SIG-M5 treated with dmso at 0.1 percent for 504 hours (cell line): ENCODE data around the gene GIPC1.
"Not testable (repeated sequence)": the region's sequence is repeated elsewhere in the genome, so short reads cannot be mapped to it uniquely, and the experiment has no call there.

ENCODE experiments used
- DNase-seq: peaks from one replicate; lab custom pipeline; 2025; ENCODE audit not compliant: unreplicated experiment; lab: John Stamatoyannopoulos, UW

Gene GIPC1

GRCh38 chr19:14472202-14472938, 23.6 kb downstream of the GIPC1 start:
- DNase-seq, result peak; percentile 17

- DNase-seq, result no peak
Observed at GRCh38 chr19:14471436-14472187, 24.3 kb downstream of the GIPC1 start.

- DNase-seq, result no peak
Observed at GRCh38 chr19:14470031-14470876, 25.7 kb downstream of the GIPC1 start.

DNA sequence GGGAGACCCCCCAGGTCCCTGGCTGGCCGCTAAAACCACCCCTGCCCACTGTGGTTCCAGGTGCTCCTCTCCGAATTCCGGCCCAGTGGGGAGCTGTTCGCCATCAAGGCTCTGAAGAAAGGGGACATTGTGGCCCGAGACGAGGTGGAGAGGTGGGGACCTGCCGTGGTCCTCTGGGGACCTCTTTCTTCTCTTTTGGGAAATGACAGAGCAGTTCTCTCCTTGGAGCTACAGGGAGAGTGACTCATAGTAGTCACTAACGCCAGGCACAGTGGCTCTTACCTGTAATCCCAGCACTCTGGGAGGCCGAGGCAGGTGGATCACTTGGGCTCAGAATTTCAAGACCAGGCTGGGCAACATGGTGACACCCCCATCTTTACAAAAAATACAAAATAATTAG, 28.1 kb downstream of the GIPC1 start:
- DNase-seq, result no peak

DNA sequence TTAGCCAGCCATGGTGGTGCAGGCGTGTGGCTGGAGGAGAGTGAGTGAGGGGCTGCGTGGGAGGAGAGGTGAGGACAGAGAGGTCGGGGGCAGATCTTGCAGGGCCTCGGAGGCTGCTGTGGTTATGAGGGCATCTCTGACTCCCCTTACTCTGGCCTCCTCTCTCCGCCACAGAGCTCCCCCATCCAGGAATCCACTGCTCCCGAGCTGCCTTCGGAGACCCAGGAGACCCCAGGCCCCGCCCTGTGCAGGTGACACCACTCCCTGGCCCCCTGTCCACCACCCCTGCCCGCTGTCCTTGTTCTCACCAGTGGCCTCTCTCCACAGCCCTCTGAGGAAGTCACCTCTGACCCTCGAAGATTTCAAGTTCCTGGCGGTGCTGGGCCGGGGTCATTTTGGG, 28.5 kb downstream of the GIPC1 start:
- no peak for DNase-seq

GRCh38 chr19:14463747-14464146, 32.2 kb downstream of the GIPC1 start:
- no peak for DNase-seq

DNA sequence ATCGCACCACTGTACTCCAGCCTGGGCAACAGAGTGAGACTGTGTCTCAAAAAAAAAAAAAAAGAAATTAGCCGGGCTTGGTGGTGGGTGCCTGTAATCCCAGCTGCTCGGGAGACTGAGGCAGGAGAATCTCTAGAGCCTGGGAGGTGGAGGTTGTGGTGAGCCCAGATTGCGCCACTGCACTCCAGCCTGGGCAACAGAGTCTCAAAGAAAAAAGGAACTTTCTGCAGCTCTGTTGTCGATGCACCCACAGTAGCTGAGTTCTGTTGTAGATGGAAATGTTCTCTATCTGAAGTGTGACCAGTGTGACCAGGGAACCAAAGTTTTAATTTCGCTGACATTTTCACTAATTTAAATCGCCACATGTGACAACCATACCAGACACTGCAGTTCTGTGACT, 33.5 kb downstream of the GIPC1 start:
- peak; percentile 10 for DNase-seq

DNA sequence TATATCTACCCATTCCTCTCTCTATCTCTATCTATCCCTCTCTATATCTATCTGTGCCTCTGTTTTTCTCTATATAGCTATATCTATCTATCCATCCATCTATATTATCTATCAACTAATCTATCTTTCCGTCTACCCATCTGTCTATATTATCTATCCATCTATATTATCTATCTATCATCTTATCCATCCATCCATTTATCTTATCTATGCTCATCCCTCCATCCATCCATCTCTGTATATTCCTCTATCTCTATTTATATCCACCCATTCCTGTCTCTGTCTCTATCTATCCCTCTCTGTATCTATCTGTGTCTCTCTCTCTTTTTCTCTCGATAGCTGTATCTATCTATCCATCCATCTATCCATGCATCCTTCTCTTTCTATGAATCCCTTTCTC, 35.0 kb downstream of the GIPC1 start:
- DNase-seq, result no peak

- DNase-seq, result no peak
Observed at GRCh38 chr19:14459703-14460102, 36.2 kb downstream of the GIPC1 start.

DNA sequence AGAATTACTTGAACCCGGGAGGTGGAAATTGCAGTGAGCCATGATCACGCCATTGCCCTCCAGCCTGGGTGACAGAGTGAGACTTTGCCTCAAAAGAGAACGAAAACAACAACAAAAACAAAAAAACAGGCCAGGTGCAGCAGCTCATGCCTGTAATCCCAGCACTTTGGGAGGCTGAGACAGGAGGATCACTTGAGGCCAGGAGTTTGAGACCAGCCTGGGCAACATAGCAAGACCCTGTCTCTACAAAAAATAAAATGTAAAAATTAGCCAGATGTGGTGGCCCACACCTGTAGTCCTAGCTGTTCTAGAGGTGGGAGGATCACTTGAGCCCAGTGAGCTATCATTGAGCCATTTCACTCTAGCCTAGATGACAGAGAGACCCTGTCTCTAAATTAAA, 43.6 kb downstream of the GIPC1 start:
- DNase-seq, result not testable (repeated sequence)

DNA sequence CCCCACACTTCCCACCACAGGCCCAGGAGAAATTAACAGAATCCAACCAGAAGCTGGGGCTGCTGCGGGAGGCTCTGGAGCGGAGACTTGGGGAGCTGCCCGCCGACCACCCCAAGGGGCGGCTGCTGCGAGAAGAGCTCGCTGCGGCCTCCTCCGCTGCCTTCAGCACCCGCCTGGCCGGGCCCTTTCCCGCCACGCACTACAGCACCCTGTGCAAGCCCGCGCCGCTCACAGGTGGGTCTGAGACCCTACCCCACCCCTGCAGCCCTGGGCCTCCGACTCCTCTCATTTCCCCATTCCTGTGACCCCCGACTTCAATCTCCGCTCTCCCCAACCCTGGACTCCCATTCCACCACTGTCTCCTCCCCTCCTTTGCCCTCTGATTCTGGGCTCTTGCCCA, 45.1 kb downstream of the GIPC1 start:
- DNase-seq, result no peak

- peak; percentile 23 for DNase-seq
Observed at GRCh38 chr19:14450168-14450874, 45.6 kb downstream of the GIPC1 start.

DNA sequence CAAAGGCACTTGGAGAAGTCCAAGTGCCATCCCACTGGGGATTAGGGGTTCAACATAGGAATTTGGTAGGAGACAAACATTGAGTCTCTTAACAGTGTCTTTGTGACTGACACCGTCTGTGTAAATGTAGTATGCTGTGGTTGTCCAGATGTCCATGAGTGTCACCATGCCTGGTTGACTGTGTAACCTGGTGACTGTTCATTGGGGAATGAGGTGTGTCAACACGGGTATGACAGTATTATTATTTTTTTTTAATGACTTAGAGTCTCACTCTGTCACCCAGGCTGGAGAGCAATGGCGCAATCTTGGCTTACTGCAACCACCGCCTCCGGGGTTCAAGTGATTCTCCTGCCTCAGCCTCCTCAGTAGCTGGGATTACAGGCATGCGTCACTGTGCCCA, 46.6 kb downstream of the GIPC1 start:
- DNase-seq, result no peak

- no peak for DNase-seq
Observed at GRCh38 chr19:14446336-14447036, 49.4 kb downstream of the GIPC1 start.

- DNase-seq, result no peak
Observed at GRCh38 chr19:14443632-14444216, 52.2 kb downstream of the GIPC1 start.

DNA sequence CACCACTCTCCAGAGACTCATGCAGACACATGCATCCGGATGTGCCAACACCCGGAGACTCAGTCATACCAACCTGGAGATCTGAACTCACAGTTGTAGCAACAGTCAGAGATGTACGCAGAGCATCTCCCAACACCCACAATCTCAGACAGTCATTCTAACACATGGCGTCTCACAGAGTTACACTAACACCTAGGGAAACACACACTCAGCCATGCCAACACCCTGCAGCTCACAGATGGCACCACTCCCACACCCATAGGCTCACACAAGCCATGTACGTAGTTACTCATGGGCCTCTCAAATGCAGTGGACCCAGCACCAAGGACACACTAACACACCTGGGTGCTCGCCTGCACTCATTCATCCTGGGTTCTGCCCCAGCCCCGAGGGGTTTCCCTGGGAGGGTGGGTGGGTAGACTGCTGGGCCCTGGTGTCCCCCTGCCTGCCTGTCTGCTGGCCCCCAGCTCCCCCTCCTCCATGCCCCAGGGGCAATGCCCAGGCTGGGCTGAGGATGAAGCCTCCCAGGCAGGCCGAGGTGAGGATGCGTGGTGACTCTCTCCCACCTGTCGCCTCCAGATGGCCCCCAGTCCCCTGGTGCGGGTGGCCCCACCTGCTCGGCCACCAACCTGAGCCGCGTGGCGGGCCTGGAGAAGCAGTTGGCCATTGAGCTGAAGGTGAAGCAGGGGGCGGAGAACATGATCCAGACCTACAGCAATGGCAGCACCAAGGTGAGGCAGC, 52.9 kb downstream of the GIPC1 start:
- no peak for DNase-seq

- no peak for DNase-seq
Observed at GRCh38 chr19:14441041-14441938, 54.6 kb downstream of the GIPC1 start.

DNA sequence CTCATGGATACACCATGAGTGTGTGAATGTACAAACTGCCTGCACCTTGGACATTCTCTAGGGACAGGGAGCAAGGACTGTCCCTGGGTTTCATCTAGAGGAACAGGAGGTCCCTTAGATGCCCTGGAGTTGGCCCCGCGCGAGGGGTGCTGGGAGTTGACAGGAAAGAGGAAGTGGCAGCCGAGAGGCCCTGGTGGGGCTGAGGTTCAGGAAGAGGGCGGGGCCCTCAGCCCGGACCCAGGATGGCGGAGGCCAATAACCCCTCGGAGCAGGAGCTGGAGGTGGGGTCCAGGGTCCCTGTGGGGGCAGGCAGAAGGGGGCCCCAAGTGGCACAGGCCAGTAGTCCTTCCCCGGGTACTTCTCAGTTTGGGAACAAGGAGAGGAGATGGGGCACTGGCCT, 55.9 kb downstream of the GIPC1 start:
- DNase-seq, result peak; percentile 91
